ENCODE results near the gene PITHD1. TPM values are rescaled to one million over a fixed set of nuclear protein-coding genes. Genes with fewer than 3 reads are reported as not detected.
"Not testable (repeated sequence)": the region's sequence is repeated elsewhere in the genome, so short reads cannot be mapped to it uniquely, and the experiment has no call there.

The PITHD1 gene
- total RNA-seq, 1 donor from 2014 or later: 57.2 TPM

DNA sequence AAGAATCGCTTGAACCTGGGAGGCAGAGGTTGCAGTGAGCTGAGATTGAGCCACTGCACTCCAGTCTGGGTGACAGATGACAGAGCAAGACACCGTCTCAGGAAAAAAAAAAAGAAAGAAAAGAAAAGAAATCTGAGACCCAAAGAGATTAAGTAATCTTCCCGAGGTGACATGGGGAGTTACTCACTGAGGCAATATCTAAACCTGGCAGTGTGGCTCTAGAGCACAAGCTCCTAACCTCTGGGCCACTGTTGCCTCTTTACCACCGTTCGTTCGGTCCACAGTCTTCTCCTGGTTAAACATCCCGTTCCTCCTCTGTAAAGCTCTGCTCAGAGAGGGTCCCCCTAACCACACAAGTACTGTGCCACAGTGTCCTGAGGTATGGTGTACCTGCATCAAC, 45.5 kb downstream of the PITHD1 start:
- no peak for DNase-seq (ENCODE audit: low spot score)

DNA sequence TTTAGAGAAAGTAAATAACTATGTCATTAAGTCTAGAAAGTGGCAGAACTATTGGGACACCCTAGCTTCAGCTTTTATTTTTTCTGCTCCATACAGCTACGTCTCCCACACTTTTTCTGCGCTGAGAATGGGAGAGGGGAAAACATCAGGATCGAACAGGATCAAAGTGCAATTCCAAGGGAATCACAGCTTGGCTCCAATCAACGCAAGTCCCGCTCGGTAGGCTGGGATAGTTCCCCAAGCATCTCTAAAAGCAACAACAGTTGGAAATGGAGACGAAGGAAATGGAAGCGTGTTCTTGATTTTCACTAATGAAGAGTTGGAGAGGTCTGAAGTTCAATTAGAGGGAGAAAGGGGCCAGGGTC, 46.5 kb downstream of the PITHD1 start:
- no peak for DNase-seq (ENCODE audit: low spot score)

DNA sequence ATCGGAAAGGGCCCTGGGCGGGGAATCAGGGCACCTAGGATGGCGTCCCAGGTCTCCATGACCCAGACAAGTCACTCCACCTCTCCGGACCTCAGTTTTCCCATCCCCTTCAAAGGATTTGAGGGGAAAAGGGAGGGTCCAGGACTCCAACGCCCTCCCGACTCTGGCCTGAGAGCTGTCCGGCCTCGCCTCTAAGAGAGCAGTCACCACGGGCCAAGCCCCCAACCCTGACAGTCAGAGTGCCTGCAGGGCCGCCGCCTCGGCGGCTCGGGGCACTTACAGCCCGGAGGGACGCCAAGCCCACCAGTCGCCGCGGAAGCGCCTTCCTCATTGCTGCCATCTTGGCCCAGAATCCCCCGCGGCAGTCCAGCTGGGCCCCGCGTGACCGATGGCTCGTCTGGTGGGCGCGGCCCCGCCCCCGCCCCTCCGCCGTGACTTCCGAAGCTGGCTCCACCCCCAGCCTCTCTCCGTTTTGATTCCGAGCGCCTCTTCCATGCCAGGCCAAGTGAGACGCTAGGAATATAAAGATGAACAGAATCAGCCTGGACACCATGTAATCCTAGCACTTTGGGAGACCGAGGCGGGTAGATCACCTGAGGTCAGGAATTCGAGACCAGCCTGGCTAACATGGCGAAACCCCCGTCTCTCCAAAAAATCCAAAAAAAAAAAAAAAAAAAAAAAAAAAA, 47.0 kb downstream of the PITHD1 start, which contains the start of gene HMGCL:
Gene HMGCL, minus strand, starts transcription at position 354 of the 686 bp plus-strand sequence. Its CDS starts 14 bp downstream, at position 340.
- peak; percentile 96 for DNase-seq (ENCODE audit: low spot score)

DNA sequence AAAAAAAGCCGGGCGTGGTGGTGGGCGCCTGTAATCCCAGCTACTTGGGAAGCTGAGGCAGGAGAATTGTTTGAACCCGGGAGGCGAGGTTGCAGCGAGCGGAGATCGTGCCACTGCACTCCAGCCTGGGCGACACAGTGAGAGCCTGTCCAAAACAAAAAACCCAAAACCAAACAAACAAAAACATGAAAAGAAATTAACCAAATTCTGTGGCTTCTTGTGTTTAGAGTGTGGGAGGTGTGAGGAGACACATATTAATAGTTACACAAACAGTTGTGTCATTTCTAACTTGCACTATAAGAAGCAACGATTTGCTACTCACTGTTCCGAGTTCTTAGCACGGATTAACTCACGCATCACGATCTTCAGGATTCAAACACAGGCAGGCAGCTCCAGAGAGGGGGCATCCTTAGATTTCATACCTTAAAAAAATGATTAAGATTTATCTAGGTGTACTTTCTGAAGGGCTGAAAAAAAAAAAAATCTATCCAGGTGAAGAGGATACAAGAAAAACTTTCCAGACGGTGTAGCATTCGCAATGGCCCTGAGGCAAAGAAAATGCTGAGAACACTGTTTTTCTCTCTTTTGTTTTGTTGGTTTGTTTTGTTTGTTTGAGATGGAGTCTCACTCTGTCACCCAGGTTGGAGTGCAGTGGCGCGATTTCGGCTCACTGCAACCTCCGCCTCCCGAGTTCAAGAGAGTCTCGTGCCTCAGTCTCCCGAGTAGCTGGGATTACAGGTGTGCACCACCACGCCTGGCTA, 47.7 kb downstream of the PITHD1 start:
- no peak for DNase-seq (ENCODE audit: low spot score)

DNA sequence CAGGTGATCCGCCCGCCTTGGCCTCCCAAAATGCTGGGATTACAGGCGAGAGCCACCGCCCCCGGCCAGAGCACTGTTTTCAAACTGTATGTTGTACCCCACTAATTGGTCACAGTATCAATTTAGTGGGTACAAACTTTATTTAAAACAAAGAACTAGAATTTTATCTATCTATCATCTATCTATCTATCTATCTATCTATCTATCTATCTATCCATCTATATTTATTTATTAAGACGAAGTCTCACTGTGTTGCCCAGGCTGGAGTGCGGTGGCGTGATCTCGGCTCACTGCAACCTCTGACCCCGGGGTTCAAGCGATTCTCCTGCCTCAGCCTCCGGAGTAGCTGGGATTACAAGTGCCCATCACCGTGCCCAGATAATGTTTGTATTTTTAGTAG, 48.4 kb downstream of the PITHD1 start:
- DNase-seq (ENCODE audit: low spot score): not testable (repeated sequence)

DNA sequence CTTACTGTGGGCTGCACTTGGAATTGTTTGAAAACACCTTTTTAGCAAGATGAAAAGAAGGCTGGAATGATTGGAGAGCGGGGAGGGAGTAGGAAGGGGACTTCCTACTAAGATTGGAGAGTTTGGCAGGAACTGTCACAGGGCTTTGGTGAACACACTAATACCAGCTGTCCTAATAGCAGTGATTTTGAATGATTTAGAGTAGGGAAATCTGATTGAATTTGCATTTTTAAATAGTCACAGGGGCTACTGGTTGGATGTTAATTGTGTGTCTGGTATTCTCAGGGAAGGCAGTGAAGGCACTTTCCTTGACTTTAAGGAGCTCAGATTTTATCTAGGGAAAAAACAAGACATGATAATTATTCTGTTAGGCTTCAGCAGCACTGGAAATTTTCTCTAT, 49.5 kb downstream of the PITHD1 start:
- DNase-seq (ENCODE audit: low spot score): no peak

DNA sequence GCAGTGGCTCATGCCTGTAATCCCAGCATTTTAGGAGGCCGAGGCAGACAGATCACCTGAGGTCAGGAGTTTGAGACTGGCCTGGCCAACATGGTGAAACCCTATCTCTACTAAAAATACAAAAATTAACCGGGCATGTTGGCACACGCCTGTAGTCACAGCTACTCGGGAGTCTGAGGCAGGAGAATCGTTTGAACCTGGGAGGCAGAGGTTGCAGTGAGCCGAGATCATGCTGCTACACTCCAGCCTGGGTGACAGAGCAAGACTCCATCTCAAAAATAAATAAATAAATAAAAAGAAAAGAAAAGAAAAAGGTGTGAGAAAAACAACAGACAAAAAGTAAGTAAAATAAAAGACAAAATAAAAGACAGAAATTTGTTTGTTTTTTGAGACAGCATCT, 55.9 kb downstream of the PITHD1 start:
- DNase-seq (ENCODE audit: low spot score): not testable (repeated sequence)

DNA sequence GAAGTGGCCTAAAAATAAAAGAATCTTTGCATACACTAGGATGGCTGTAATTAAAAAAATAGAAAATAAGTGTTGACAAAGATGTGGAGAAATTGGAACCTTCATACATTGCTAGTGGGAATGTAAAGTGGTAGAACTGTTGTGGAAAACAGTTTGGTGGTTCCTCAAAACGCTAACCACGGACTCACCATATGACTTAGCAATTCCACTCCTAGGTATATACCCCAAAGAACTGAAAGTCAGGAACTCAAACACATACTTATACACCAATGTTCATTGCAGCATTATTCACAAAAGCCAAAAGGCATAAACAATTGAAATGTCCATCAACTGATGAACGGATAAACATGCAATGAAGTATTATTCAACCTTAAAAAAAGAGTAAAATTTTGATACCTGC, 57.8 kb downstream of the PITHD1 start:
- no peak for DNase-seq (ENCODE audit: low spot score)

Other genes with a start within 250 kb of the PITHD1 start
- 0.29 TPM for gene E2F2, start 247.2 kb upstream of the PITHD1 start, total RNA-seq
- gene ID3, start 218.9 kb upstream of the PITHD1 start, total RNA-seq: 168 TPM
- 871 TPM for gene RPL11, start 86.6 kb upstream of the PITHD1 start, total RNA-seq
- 51.1 TPM for gene ELOA, start 34.9 kb upstream of the PITHD1 start, total RNA-seq
- gene LYPLA2, start 12.7 kb downstream of the PITHD1 start, total RNA-seq: 37.2 TPM
- gene GALE, start 22.3 kb downstream of the PITHD1 start, total RNA-seq: 22.6 TPM
- gene HMGCL, start 47.0 kb downstream of the PITHD1 start, total RNA-seq: 31.7 TPM
- gene FUCA1, start 89.9 kb downstream of the PITHD1 start, total RNA-seq: 40.6 TPM
- gene CNR2, start 134.9 kb downstream of the PITHD1 start, total RNA-seq: not detected
- 94.5 TPM for gene PNRC2, start 181.4 kb downstream of the PITHD1 start, total RNA-seq
- 85.4 TPM for gene SRSF10, start 201.9 kb downstream of the PITHD1 start, total RNA-seq